K562 (cell line): Measurements from ENCODE around the gene ERF. TPM values are rescaled to one million over a fixed set of nuclear protein-coding genes. Genes with fewer than 3 reads are reported as not detected.

Experiments
- ATAC-seq: fragments of 200-7000 bp; cut with Tn5 transposase; 3 replicates; pipeline ENCODE4 v1.9.1; 2020; ENCODE audit warnings: moderate library complexity
- BruUV-seq: library from RNA; stranded (reverse); fragments of 400-500 nt; replicated peaks from 2 replicates; lab custom pipeline; 2021; lab: Mats Ljungman, UMichigan
- CTCF ChIA-PET: fragments of 300-600 bp; formaldehyde crosslinking; extraction: SDS; loops from one replicate; lab custom pipeline; 2021; ENCODE audit warnings: low intra/inter-chr PET ratio; lab: Yijun Ruan, JAX
- POLR2A ChIA-PET: fragments of 300-600, 350-650 bp; sonication (Branson Sonifier 250); formaldehyde crosslinking; extraction: SDS; loops from one replicate; lab custom pipeline; 2021; ENCODE audit warnings: antibody characterized with exemption, inconsistent platforms; lab: Yijun Ruan, JAX
- DNase-seq, 4 experiments: peaks; one replicate each; pipeline versions ENCODE4 v3.0.0 to v3.0.0-alpha.2; 2011 to 2018; ENCODE audit warnings: low spot score in 3 of 4, mixed read lengths in 3 of 4; ENCODE audit errors: extremely low read depth in 1 of 4
- FAIRE-seq: peaks from 2 replicates; lab custom pipeline; 2011; peaks lifted over from hg19 to GRCh38; lab: Jason Lieb, UNC
- H2AFZ ChIP-seq: 2 replicates; pipeline ENCODE4 v1.6.0; 2011; ENCODE audit warnings: low read depth, low read length, control low read depth, inconsistent platforms
- H3K27ac ChIP-seq: fragments of 200-600 bp; 3 replicates; pipeline ENCODE4 v1.8.0; 2011; ENCODE audit warnings: low read depth, mild to moderate bottlenecking, control low read depth, inconsistent platforms, low read length, moderate library complexity, mixed read lengths; ENCODE audit errors: extremely low read depth
- H3K27me3 ChIP-seq, 2 experiments: fragments of 300-600 bp in 1 of 2; 2 replicates in 1 of 2; 3 replicates in 1 of 2; pipeline versions ENCODE4 v1.6.0 to v1.8.0; 2011; ENCODE audit warnings: inconsistent platforms in 2 of 2, low read length in 2 of 2, mild to moderate bottlenecking in 1 of 2, mixed read lengths in 1 of 2, moderate library complexity in 1 of 2; ENCODE audit not compliant: control insufficient read depth in 2 of 2, insufficient read depth in 2 of 2
- H3K36me3 ChIP-seq: fragments of 300-600 bp; 3 replicates; pipeline ENCODE4 v1.8.0; 2011; ENCODE audit warnings: mild to moderate bottlenecking, low read length, inconsistent platforms; ENCODE audit not compliant: control insufficient read depth, insufficient read depth
- H3K4me1 ChIP-seq, 2 experiments: fragments of 200-600 bp in 1 of 2; replicated peaks in 1 of 2; 2 replicates in 1 of 2; 3 replicates in 1 of 2; pipeline versions ENCODE4 v1.5.1 to v1.8.0; 2011; ENCODE audit warnings: inconsistent platforms in 2 of 2, low read length in 2 of 2, mild to moderate bottlenecking in 1 of 2, mixed read lengths in 1 of 2, moderate library complexity in 1 of 2; ENCODE audit not compliant: control insufficient read depth in 2 of 2, insufficient read depth in 2 of 2
- H3K4me2 ChIP-seq: 2 replicates; pipeline ENCODE4 v1.6.1; 2011; ENCODE audit warnings: low read length, control low read depth, inconsistent platforms, mixed read lengths; ENCODE audit not compliant: insufficient read depth
- H3K4me3 ChIP-seq: fragments of 200-600 bp; sonication (generic), shearing (Covaris generic); 2 replicates; pipeline ENCODE4 v1.5.1; 2016; ENCODE audit warnings: control low read depth, inconsistent platforms
- H3K79me2 ChIP-seq: fragments of 200-600 bp; 3 replicates; pipeline ENCODE4 v1.8.0; 2011; ENCODE audit warnings: low read length, inconsistent platforms; ENCODE audit not compliant: control insufficient read depth, insufficient read depth
- H3K9ac ChIP-seq, 2 experiments: 2 replicates each; pipeline versions ENCODE4 v1.6.0 to v1.6.1; 2011; ENCODE audit warnings: low read depth in 2 of 2, low read length in 2 of 2, control low read depth in 1 of 2, inconsistent platforms in 1 of 2, mild to moderate bottlenecking in 1 of 2, mixed read lengths in 1 of 2; ENCODE audit not compliant: insufficient read depth in 1 of 2
- H3K9me1 ChIP-seq: one replicate; pipeline ENCODE4 v1.6.0; 2011; ENCODE audit warnings: inconsistent platforms, mild to moderate bottlenecking, low read length, moderate library complexity; ENCODE audit not compliant: control insufficient read depth, insufficient read depth
- H3K9me3 ChIP-seq: replicated peaks from 2 replicates; pipeline ENCODE4 v1.5.1; 2011; ENCODE audit warnings: low read depth, low read length, inconsistent platforms; ENCODE audit not compliant: control insufficient read depth, insufficient read depth
- H4K20me1 ChIP-seq: replicated peaks from 2 replicates; pipeline ENCODE4 v1.6.1; 2011; ENCODE audit warnings: low read length, inconsistent platforms, mixed read lengths; ENCODE audit not compliant: control insufficient read depth, insufficient read depth
- ATF1 ChIP-seq, 2 experiments: fragments of 450-650 bp in 1 of 2; IDR thresholded peaks; 2 replicates each; pipeline ENCODE4 v1.6.1; 2016; ENCODE audit warnings: missing compliant biosample characterization in 1 of 2, missing genetic modification characterization in 1 of 2
- CREM ChIP-seq: IDR thresholded peaks from 2 replicates; pipeline ENCODE4 v1.6.1; 2014; ENCODE audit warnings: antibody characterized with exemption, low read depth
- DPF2 ChIP-seq: fragments of 450-650 bp; IDR thresholded peaks from 2 replicates; pipeline ENCODE4 v1.6.1; 2016
- ETS1 ChIP-seq: conservative IDR thresholded peaks from 2 replicates; pipeline ENCODE4 v1.6.1; 2011; ENCODE audit warnings: low read depth, mild to moderate bottlenecking, low read length; ENCODE audit not compliant: control insufficient read depth
- GMEB1 ChIP-seq: fragments of 250-450 bp; sonication (Bioruptor Pico); IDR thresholded peaks from 2 replicates; pipeline ENCODE4 v1.4.0; 2020; ENCODE audit warnings: mild to moderate bottlenecking
- KDM4B ChIP-seq, 2 experiments: fragments of 450-650 bp in 1 of 2; sonication (generic) in 1 of 2; IDR thresholded peaks; 2 replicates each; pipeline ENCODE4 v1.6.1; 2016 to 2017; ENCODE audit warnings: borderline replicate concordance in 2 of 2, antibody characterized with exemption in 1 of 2, low read depth in 1 of 2, mild to moderate bottlenecking in 1 of 2
- NR2C2 ChIP-seq, 2 experiments: fragments of 200-800 bp in 1 of 2; sonication (Bioruptor generic) in 1 of 2; sonication (generic) in 1 of 2; formaldehyde crosslinking in 1 of 2; IDR thresholded peaks; 2 replicates each; pipeline versions ENCODE4 v1.6.1 to v1.8.0; 2016 to 2022; ENCODE audit warnings: mild to moderate bottlenecking in 1 of 2, missing compliant biosample characterization in 1 of 2, missing genetic modification characterization in 1 of 2, missing genetic modification reagents in 1 of 2
- POLR2A ChIP-seq: fragments of 450-650 bp; conservative IDR thresholded peaks from 2 replicates; pipeline ENCODE4 v1.6.1; 2016
- SMARCA5 ChIP-seq: fragments of 450-650 bp; IDR thresholded peaks from 2 replicates; pipeline ENCODE4 v1.6.1; 2016
- SMARCB1 ChIP-seq: IDR thresholded peaks from 2 replicates; pipeline ENCODE4 v1.6.1; 2011; ENCODE audit warnings: improper control_type of control experiment, low read depth; ENCODE audit not compliant: insufficient read length
- ZNF232 ChIP-seq: sonication (generic); formaldehyde crosslinking; IDR thresholded peaks from 2 replicates; pipeline ENCODE4 v1.8.0; 2022; ENCODE audit warnings: mild to moderate bottlenecking, missing genetic modification reagents
- ZNF639 ChIP-seq, 2 experiments: fragments of 200-800 bp in 1 of 2; sonication (Bioruptor generic) in 1 of 2; sonication (generic) in 1 of 2; formaldehyde crosslinking in 1 of 2; IDR thresholded peaks in 1 of 2; conservative IDR thresholded peaks in 1 of 2; 2 replicates each; pipeline versions ENCODE4 v1.5.0 to v1.6.1; 2016 to 2020; ENCODE audit warnings: missing compliant biosample characterization in 1 of 2, missing genetic modification characterization in 1 of 2, missing genetic modification reagents in 1 of 2
- ZNF740 ChIP-seq, 3 experiments: fragments of 200-800 bp in 1 of 3; sonication (Bioruptor generic) in 1 of 3; sonication (generic) in 1 of 3; formaldehyde crosslinking in 1 of 3; IDR thresholded peaks; 2 replicates each; pipeline versions ENCODE4 v1.6.1 to v1.8.0; 2016 to 2022; ENCODE audit warnings: mild to moderate bottlenecking in 2 of 3, missing compliant biosample characterization in 2 of 3, missing genetic modification characterization in 2 of 3, missing genetic modification reagents in 1 of 3
- ZNF766 ChIP-seq: fragments of 200-800 bp; sonication (Bioruptor generic); conservative IDR thresholded peaks from 2 replicates; pipeline ENCODE4 v1.6.1; 2016; ENCODE audit warnings: missing genetic modification characterization, missing compliant biosample characterization
- WGBS: fragments of 100-300 bp; shearing (Covaris generic); methylation state at CpG from one replicate; pipeline ENCODE4 v1.1.6; 2016; ENCODE audit warnings: low coverage, mixed read lengths; ENCODE audit not compliant: insufficient coverage; ENCODE audit errors: missing lambda C conversion rate; 5-methylcytosine and 5-hydroxymethylcytosine counted together
- in situ Hi-C: fragments of 300-500 bp; cut with MboI; formaldehyde crosslinking; loops from 4 replicates; pipeline ENCODE4 v1.15.0; 2018; ENCODE audit warnings: inconsistent platforms, mixed read lengths
- intact Hi-C: fragments of 100-400 bp; cut with micrococcal nuclease; formaldehyde crosslinking; loops from 2 replicates; pipeline ENCODE4 v1.14.2; 2022
- polyA plus RNA-seq, 8 experiments: library from polyadenylated mRNA; depleted of rRNA in 4 of 8; stranded (reverse) in 5 of 8; unstranded in 3 of 8; fragments of >200 nt; fragmentation: Nextera tagmentation in 2 of 8; fragmentation: Illumina TruSeq in 1 of 8; extraction: Ambion mirVana in 2 of 8; extraction: Trizol in 1 of 8; gene quantifications; 2 replicates each; pipeline versions ENCODE4 v1.2.1 to v1.2.3, GENCODE V29; 2011 to 2014; ENCODE audit warnings: inconsistent platforms in 1 of 8, missing spikeins in 1 of 8
- total RNA-seq, 7 experiments: library from RNA; depleted of rRNA in 6 of 7; stranded (reverse); fragments of >200 nt in 6 of 7; fragmentation: Illumina TruSeq in 2 of 7; extraction: Trizol in 2 of 7; gene quantifications; 2 replicates each; pipeline versions ENCODE4 v1.2.1 to v1.2.3, GENCODE V29; 2011 to 2021; ENCODE audit warnings: low replicate concordance in 1 of 7

ERF gene
- total and polyA plus RNA-seq, 9 of the 15 experiments (the other 6 are each of a cell fraction or from before 2014, with no cell fraction given), result 0.03 to 75.4 (median 27.0) TPM

- POLR2A ChIA-PET, result interaction anchor here (0.7 to 2.9 kb wide), 7 partner anchors 9 to 408 kb away, joined by 3 to 16 read pairs (median 4); no protein-coding TSS in a partner anchor
- ATAC-seq (no peak), FAIRE-seq (peak; percentile 48), DNase-seq (peak in 2 of 4 experiments; percentile 42 to 62)
- H3K9me1 ChIP-seq, result no peaks in the 10 kb centered on the region
- peak overlapping the region; percentile 91 for H3K27ac ChIP-seq
- no peaks in the 10 kb centered on the region for H3K9me3 ChIP-seq
- intact Hi-C loops, result no loop called here
- H3K9ac ChIP-seq, result peak overlapping the region; percentile 97 to 99
- WGBS, result 9% methylated on average over 18 of the region's 18 CpGs
- H3K27me3 ChIP-seq, result no peaks in the 10 kb centered on the region
- H3K79me2 ChIP-seq, result peaks cover 32% of the 10 kb centered on the region
- BruUV-seq, result no TSS peak
- H3K36me3 ChIP-seq, result peaks cover 44% of the 10 kb centered on the region
- H2AFZ ChIP-seq, result peak overlapping the region; percentile 53
- peak overlapping the region; percentile 54 for H3K4me3 ChIP-seq
- peak overlapping the region; percentile 96 for H3K4me2 ChIP-seq
- in situ Hi-C loops, result no loop called here
- no peaks in the 10 kb centered on the region for H4K20me1 ChIP-seq
- CTCF ChIA-PET, result no interaction called here
- peaks cover 17 to 56% of the 10 kb centered on the region in 2 experiments for H3K4me1 ChIP-seq
- TF ChIP-seq ETS1 (0 out of 2 replicates have a peak, but pooled peaks have one; percentile 5), ATF1 (CRISPR knock-in tag; IDR thresholded peaks at IDR 0.05) (no peak), ATF1 (tag; IDR thresholded peaks at IDR 0.05) (peak; percentile 49), NR2C2 (CRISPR knock-in tag; IDR thresholded peaks at IDR 0.05) (no peak), NR2C2 (tag; IDR thresholded peaks at IDR 0.05) (peak; percentile 46; the same call in 1 of the 2 replicates), KDM4B (IDR thresholded peaks at IDR 0.05; ENCODE audit: borderline replicate concordance in 2 of 2, low read depth in 1 of 2) (peak in 1 of 2 experiments; percentile 47; a peak in 1 of 4 replicates), ZNF232 (CRISPR knock-in tag) (no peak), SMARCB1 (no peak), CREM (peak; percentile 47; the same call in 1 of the 2 replicates), GMEB1 (CRISPR knock-in tag) (no peak), ZNF639 (CRISPR knock-in tag; conservative IDR thresholded peaks at IDR 0.05 in 1 of 2, IDR thresholded peaks at IDR 0.05 in 1 of 2) (0 out of 4 replicates have a peak, but pooled peaks of 1 of the 2 experiments have one; percentile 19), DPF2 (0 out of 2 replicates have a peak, but pooled peaks have one; percentile 14), POLR2A (0 out of 2 replicates have a peak, but pooled peaks have one; percentile 33), SMARCA5 (no peak), ZNF740 (CRISPR knock-in tag; IDR thresholded peaks at IDR 0.05) (0 out of 2 replicates have a peak, but pooled peaks have one; percentile 73), ZNF740 (tag; IDR thresholded peaks at IDR 0.05) (no peak), ZNF766 (CRISPR knock-in tag) (peak; percentile 54; the same call in 1 of the 2 replicates)
Observed at GRCh38 chr19:42270346-42271044, 15.6 kb upstream of the ERF start.
